SU-DHL-6 (cell line): ENCODE measurements around the gene PPY.
"Not testable (repeated sequence)": the region's sequence is repeated elsewhere in the genome, so short reads cannot be mapped to it uniquely, and the experiment has no call there.

Experiments used
- CTCF ChIP-seq: fragments of 200-600 bp; sonication (generic); IDR thresholded peaks from one replicate; pipeline ENCODE4 v1.5.1; 2017; ENCODE audit warnings: antibody characterized with exemption, mild to moderate bottlenecking, low read length, moderate library complexity; ENCODE audit not compliant: insufficient read depth, poor library complexity, severe bottlenecking
- EZH2phosphoT487 ChIP-seq: fragments of 200-600 bp; sonication (generic), shearing (Covaris generic); conservative IDR thresholded peaks from 2 replicates; pipeline ENCODE4 v1.6.1; 2018; ENCODE audit warnings: mild to moderate bottlenecking, antibody characterized with exemption, low read length, moderate library complexity, mixed read lengths

- TF ChIP-seq CTCF, EZH2phosphoT487: not testable (repeated sequence)
Observed at GRCh38 chr17:43939452-43939851, 2.8 kb downstream of the PPY start.
